ENCODE measurements around the gene ZNF841. TPM values are rescaled to one million over a fixed set of nuclear protein-coding genes. Genes with fewer than 3 reads are reported as not detected.
"Not testable (repeated sequence)": the region's sequence is repeated elsewhere in the genome, so short reads cannot be mapped to it uniquely, and the experiment has no call there.

The ZNF841 gene
- total RNA-seq, 1 donor from 2014 or later: 8.0 TPM

DNA sequence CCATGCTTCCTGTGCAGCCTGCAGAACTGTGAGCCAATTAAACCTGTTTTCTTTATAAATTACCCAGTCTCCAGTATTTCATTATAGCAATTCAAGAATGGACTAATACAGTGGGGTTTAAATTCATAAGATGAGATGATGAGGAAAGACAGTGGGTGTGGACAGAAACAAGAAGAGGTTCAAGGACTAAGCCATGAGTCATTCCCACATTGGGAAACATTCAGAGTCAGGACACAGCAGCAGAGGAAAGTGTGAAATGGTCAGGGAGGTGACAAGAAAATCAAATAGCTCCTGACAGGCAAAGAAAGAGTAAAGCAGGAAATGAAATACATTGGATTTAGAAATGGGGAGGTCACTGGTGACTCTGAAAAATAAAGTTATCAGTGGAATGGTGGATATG lies 9.1 kb downstream of the ZNF841 start:
- ATAC-seq (no peak), DNase-seq (no peak)
- intact Hi-C loops (cut with micrococcal nuclease): no loop called here

DNA sequence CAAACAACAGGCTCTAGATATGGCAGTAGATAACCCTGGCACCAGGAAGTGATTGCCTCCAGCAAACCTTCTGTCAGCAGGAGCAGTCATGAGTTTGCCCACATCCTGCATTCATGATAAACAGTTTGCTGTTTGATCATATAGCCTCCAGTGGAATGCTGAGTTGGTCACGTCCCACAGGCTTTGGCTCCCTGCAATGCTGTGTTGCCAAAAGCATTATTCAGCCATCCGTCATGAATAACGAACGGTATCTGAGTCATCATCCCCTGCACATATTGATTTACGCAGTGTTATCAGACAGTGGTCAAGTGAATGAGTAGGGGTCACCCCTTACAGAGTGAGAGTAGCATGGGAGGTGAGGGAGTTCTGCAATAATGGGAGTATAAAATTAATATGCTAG lies 25.1 kb downstream of the ZNF841 start:
- no peak for ATAC-seq
- no peak for DNase-seq
- intact Hi-C loops (cut with micrococcal nuclease): no loop called here

DNA sequence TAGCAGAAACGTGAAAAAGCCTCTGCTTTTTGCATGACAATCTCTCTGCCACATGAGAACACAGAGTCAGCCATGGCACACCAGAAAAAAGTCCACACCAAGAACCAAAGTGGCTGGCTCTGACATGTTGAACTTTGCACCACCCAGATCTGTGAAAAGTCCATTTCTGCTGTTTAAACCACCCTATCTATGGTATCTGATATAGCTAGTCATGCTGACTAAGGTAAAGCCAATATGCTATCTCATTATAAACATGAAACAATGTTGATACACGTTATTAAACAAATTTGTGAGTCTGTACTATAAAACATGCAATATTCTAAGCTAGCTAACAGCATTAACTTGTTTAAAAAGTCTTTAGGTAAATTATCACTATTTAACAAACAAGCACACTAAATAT lies 25.9 kb downstream of the ZNF841 start:
- DNase-seq (no peak), ATAC-seq (no peak)
- intact Hi-C loops (cut with micrococcal nuclease): no loop called here

DNA sequence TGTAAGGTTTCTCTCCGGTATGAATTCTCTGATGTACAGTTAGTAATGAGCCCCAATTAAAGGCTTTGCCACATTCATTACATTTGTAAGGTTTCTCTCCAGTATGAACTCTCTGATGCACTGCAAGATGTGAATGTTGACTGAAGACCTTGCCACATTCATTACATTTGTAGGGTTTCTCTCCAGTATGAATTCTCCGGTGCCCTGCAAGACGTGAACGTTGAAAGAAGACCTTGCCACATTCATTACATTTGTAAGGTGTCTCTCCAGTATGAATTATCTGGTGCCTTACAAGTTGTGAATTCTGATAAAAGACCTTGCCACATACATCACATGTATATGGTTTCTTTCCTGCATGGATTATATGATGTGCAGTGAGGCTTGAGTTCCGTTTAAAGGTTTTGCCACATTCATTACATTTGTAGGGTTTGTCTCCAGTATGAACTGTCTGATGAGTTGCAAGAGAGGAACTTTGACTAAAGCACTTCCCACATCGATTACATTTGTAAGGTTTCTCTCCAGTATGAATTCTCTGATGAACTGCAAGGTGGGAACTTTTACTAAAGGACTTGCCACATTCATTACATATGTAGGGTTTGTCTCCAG lies 29.2 kb downstream of the ZNF841 start:
- no peak for ATAC-seq

DNA sequence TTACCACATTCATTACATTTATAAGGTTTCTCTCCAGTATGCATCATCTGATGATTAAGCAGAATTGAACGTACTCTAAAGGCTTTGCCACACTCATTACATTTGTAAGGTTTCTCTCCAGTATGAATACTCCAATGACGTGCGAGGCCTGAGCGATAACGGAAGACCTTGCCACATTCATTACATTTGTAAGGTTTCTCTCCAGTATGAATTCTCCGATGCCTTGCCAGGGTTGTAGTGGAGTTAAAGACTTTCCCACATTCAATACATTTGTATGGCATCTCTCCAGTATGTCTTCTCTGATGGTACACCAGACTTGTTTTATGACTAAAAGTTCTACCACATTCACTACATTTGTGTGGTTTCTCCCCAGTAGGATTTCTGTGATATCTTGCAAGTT lies 30.2 kb downstream of the ZNF841 start:
- ATAC-seq: no peak
- intact Hi-C loops (cut with micrococcal nuclease): no loop called here
- DNase-seq: no peak

More for the DNA sequence above, 29.2 kb downstream of the ZNF841 start:
- no peak for DNase-seq
- intact Hi-C loops (cut with micrococcal nuclease): no loop called here

DNA sequence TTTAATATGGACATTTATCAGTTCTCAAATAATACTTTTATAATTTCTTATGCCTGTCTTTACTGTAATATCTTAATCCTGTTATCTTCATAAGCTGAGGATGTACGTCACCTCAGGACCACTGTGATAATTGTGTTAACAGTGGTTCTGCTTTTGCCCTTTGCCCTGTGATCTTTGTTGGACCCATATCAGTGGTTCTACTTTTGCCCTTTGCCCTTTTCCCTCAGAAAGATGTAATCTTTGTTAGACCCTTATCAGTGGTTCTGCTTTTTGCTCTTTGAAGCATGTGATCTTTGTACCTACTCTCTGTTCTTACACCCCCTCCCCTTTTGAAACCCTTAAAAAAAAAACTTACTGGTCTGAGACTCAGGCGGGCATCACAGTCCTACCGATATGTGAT lies 39.1 kb downstream of the ZNF841 start:
- intact Hi-C loops (cut with micrococcal nuclease); ATAC-seq; DNase-seq: not testable (repeated sequence)

DNA sequence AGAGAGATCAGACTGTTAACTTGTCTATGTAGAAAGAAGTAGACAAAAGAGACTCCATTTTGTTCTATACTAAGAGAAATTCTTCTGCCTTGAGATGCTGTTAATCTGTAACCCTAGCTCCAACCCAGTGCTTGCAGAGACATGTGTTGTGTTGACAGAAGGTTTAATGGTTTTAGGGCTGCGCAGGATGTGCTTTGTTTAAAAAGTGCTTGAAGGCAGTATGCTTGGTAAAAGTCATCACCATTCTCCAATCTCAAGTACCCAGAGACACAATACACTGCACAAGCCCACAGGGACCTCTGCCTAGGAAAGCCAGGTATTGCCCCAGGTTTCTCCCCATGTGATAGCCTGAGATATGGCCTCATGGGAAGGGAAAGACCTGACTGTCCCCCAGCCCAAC lies 43.8 kb downstream of the ZNF841 start:
- DNase-seq; intact Hi-C loops (cut with micrococcal nuclease); ATAC-seq: not testable (repeated sequence)

DNA sequence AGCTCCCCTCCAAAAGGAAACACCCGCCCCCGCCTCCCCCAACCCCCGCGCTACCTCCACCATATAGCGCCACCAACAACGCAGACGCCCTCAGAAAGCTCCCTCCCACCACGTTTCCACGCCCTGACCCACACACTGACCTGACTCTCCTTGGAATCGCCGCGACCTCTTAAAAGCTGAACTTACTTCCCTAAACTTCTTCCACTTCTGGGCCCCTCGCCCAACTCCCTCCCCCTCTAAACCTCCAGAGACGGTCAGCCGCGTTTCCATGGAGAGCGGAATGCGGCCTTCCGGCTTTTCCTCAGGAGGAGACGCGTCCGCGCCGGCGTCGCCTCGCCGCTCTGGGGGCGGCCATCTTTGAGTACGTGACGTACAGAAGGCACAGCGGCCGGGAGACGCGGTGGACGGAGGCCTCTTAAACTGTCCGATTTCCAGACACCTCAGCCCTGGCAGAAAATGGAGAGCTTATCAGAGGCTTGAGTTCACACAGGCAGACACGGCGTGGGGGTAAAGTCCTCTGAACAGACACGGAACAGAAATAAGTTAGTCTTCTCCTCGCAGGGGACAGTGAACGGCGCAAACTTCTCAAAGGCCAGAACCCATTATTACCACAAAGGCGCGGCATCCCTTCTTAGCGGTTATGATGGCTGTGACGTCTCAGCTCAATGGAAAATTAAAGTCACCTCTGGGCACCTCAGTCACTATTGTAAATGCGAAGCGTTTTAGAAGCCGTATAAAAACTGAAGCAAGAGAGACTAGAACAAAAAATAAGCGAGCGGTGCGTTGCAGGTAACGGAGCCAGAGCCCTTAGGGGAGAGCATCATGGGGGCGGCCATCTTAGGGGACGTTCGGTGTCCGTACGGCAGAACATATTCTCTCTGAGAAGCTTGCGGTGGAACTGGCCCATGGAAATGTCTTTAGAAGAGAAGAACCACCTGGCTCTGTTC lies 46.7 kb downstream of the ZNF841 start, which contains the start of gene ZNF432:
TSS of gene ZNF432 (minus strand) at position 284 of the 947 bp plus-strand sequence. CDS start 1,970 bp downstream, outside the sequence.
- intact Hi-C loops (cut with micrococcal nuclease): no loop called here
- ATAC-seq (peak; percentile 98), DNase-seq (peak; percentile 97)

DNA sequence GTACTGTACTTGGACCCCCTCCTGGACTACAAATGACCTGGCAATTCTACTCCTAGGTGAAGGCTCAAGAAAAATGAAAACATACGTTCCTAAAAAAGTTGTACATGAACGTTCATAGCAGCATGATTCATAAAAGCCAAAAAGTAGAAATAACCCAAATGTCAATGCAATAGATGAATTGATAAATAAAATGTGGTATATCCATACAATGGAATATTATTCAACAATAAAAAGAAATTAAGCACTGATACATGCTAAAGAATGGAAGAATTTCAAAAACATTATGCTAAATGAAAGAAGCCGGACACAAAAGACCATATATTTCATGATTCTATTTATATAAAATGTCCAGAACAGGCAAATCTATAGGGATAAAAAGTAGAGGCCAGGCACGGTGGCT lies 56.4 kb downstream of the ZNF841 start:
- no peak for ATAC-seq
- intact Hi-C loops (cut with micrococcal nuclease): no loop called here
- no peak for DNase-seq

DNA sequence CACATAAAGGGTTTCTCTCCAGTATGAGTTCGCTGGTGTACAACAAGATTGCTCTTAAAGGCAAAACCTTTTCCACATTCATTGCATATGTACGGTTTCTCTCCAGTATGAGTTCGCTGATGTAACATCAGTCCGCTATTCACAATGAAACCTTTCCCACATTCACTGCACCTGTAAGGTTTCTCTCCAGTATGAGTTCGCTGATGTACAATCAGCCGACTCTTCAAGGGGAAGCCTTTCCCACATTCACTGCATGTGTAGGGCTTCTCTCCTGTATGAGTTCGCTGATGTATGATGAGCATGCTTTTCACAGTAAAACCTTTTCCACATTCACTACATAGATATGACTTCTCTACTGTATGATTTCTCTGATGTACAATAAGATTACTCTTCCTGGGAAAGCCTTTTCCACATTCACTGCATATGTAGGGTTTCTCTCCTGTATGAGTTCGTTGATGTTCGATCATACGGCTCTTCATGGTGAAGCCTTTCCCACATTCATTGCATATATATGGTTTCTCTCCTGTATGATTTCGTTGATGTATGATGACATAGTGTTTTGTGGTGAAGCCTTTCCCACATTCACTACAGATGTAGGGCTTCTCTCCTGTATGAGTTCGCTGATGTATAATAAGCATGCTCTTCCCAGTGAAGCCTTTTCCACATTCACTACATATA lies 61.4 kb downstream of the ZNF841 start:
- no peak for ATAC-seq
- DNase-seq: no peak
- intact Hi-C loops (cut with micrococcal nuclease): no loop called here

DNA sequence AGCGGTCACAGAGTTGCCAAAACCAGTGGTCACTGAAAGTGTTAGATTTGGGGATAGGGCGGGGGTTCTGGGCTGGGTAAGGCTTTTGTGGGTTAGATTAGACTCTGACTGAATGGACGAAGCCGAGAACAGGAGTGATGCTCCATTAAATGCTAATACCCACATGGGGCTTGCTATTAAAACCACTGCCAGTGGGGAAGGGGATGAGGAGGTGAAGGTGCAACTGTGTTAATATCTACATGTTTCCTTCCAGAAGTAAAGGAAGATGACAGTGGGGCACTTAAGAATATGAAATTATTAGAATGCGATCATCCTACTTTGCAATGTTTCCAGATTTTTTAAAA lies 66.8 kb downstream of the ZNF841 start:
- intact Hi-C loops (cut with micrococcal nuclease): no loop called here
- no peak for DNase-seq
- ATAC-seq: peak; percentile 37

DNA sequence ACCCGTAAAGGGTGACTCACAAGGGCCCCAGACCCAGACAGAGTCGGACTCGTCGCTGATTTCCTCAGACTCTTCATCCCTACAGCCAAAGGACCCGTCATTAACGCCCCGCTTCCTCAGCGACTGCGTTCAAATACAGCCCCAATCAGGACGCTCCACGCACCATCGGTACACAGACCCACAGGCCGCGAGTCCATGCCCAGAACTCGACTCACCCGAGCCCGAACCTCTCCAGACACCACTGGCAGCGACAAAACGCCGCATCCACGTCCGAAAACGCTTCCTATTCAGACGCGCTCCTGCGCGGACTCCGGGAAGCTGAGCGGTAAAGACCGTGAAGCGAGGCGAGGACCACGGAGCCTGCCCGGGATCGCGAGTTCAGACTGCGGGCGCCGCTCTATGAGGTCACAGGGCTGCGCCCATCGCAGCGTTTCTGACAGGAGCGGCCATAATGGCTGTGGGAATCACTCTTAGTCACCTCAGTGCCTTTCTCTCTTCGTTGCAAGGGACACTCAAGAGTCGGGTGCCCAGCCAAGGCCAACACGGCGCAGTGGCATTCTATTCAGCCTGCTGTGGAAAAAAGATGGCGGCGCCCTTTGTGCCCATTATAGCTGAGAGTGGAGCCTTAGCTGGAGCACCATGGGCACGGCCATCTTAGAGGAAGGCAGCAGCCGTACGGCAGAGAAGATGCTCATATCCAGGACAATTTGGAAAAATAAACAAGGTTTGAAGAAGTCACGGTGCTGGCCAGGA lies 67.4 kb downstream of the ZNF841 start, which contains the start of gene ZNF614:
TSS of gene ZNF614 (minus strand) at position 353 of the 753 bp plus-strand sequence. CDS start 2,634 bp downstream, outside the sequence.
- peak; percentile 92 for DNase-seq
- peak; percentile 98 for ATAC-seq
- intact Hi-C loops (cut with micrococcal nuclease): no loop called here

DNA sequence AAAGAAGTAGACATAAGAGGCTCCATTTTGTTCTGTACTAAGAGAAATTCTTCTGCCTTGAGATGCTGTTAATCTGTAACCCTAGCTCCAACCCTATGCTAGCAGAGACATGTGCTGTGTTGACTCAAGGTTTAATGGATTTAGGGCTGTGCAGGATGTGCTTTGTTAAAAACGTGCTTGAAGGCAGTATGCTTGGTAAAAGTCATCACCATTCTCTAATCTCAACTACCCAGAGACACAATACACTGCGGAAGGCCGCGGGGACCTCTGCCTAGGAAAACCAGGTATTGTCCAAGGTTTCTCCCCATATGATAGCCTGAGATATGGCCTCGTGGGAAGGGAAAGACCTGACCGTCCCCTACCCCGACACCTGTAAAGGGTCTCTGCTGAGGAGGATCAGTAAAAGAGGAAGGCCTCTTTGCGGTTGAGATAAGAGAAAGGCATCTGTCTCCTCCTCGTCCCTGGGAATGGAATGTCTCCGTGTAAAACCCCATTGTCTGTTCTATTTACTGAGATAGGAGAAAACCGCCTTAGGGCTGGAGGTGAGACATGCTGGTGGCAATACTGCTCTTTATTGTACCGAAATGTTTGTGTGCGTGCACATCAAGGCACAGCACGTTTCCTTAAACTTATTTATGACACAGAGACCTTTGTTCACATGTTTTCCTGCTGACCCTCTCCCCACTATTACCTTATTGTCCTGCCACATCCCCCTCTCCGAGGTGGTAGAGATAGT lies 69.1 kb downstream of the ZNF841 start:
- ATAC-seq; intact Hi-C loops (cut with micrococcal nuclease); DNase-seq: not testable (repeated sequence)

DNA sequence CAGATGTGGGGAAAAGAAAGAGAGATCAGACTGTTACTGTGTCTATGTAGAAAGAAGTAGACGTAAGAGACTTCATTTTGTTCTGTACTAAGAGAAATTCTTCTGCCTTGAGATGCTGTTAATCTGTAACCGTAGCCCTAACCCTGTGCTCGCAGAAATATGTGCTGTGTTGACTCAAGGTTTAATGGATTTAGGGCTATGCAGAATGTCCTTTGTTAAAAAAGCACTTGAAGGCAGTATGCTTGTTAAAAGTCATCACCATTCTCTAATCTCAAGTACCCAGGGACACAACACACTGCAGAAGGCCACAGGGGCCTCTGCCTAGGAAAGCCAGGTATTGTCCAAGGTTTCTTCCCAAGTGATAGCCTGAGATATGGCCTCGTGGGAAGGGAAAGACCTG lies 71.1 kb downstream of the ZNF841 start:
- ATAC-seq; intact Hi-C loops (cut with micrococcal nuclease); DNase-seq: not testable (repeated sequence)

DNA sequence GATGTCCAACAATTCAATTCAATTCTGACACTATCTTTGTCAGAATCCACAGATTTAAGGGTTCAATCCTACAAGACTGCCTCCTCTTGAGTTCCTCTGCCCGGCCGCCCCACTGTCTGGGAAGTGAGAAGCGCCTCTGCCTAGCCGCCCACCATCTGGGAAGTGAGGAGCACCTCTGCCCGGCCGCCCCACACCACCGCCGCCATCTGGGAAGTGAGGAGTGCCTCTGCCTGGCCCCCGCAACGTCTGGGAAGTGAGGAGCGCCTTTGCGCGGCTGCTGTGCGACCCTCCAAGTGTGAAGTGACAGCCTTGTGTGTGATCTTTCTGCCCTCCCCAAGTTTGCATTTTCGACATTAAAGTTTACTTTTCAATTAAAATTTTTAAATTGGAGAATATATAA lies 73.4 kb downstream of the ZNF841 start:
- intact Hi-C loops (cut with micrococcal nuclease): no loop called here
- ATAC-seq (no peak), DNase-seq (no peak)

DNA sequence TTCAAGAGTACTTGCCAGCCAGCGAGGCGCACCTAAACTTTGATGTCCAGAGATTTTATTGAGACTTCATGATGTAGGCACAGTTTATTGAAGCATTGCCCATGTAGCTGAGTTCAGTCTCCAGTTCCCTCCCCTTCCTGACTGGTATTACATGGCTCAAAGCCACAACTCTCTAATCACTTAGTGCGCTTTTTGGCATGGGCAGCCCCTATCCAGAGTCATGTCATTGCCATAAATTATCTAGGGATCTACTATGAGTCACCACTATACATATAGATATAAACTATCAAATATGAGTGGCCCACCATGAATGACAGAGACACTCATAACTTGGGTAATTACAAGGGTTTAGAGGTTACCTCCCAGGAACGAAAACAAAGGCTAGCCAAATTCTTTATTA lies 75.1 kb downstream of the ZNF841 start:
- intact Hi-C loops (cut with micrococcal nuclease): no loop called here
- DNase-seq (no peak), ATAC-seq (peak; percentile 31)
